AG09319 (cell line): Measurements from ENCODE around the gene GRIP1.

ENCODE experiments used
- DNase-seq: peaks from one replicate; pipeline ENCODE4 v3.0.0-alpha.2; 2010; ENCODE audit warnings: low read depth; ENCODE audit errors: extremely low read depth
- TF ChIP-seq, protein P1 (sequence below): IDR thresholded peaks from 2 replicates; pipeline ENCODE4 v1.5.1; 2011; ENCODE audit warnings: low read depth, mild to moderate bottlenecking, inconsistent platforms, low read length, moderate library complexity

The GRIP1 gene

GRCh38 chr12:66674495-66675122 is 4.3 kb downstream of the GRIP1 start:
- TF ChIP-seq, protein P1, sequence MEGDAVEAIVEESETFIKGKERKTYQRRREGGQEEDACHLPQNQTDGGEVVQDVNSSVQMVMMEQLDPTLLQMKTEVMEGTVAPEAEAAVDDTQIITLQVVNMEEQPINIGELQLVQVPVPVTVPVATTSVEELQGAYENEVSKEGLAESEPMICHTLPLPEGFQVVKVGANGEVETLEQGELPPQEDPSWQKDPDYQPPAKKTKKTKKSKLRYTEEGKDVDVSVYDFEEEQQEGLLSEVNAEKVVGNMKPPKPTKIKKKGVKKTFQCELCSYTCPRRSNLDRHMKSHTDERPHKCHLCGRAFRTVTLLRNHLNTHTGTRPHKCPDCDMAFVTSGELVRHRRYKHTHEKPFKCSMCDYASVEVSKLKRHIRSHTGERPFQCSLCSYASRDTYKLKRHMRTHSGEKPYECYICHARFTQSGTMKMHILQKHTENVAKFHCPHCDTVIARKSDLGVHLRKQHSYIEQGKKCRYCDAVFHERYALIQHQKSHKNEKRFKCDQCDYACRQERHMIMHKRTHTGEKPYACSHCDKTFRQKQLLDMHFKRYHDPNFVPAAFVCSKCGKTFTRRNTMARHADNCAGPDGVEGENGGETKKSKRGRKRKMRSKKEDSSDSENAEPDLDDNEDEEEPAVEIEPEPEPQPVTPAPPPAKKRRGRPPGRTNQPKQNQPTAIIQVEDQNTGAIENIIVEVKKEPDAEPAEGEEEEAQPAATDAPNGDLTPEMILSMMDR = no peak

DNA sequence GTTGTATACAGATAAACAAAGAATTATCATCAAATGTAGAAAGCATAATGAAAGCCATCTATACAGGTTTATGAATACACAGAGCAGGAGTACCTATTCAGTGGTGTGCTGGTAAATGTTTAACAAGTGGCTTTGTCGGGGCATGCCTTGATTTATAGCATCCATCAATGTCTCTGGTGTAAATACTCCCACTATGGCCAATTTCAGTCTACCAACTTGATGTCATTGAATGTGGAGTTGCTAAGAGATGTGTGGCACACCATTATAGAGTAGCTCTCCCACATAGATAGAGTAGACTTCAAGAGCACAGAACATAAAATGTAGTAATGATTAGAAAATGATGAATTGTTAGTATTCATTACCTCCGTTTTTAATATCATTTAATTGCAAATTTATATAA is 9.3 kb downstream of the GRIP1 start:
- DNase-seq = no peak
- TF ChIP-seq, protein P1 = no peak

More at GRCh38 chr12:66674495-66675122, 4.3 kb downstream of the GRIP1 start:
- DNase-seq = no peak

- TF ChIP-seq, protein P1 = no peak
- no peak for DNase-seq
These were observed 10.6 kb downstream of the GRIP1 start for GRCh38 chr12:66668311-66668710.

- TF ChIP-seq, protein P1 = no peak
- no peak for DNase-seq
These were observed 11.0 kb downstream of the GRIP1 start for GRCh38 chr12:66667906-66668305.

- TF ChIP-seq, protein P1 = no peak
- DNase-seq = no peak
These were observed 12.4 kb downstream of the GRIP1 start for GRCh38 chr12:66666481-66666880.

GRCh38 chr12:66665435-66665985 is 13.4 kb downstream of the GRIP1 start:
- TF ChIP-seq, protein P1 = no peak
- DNase-seq = no peak

DNA sequence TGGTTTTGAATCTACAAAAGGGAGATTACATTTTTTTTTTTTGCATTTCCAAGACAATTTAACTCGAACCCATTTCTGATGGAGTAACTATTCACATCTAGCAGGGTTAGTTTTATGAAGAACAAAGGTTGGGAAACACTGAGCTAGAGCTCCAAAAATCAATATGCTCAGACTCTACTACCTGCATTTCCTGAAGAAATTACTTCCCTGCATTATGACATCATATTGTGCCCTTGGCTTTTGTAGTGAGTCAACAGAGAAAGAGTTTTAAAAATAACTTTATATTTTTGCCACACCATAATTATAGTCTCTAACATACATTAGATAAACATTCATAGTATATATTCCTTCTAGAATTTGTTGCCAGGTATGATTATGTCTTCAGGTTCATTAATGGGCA is 14.8 kb downstream of the GRIP1 start:
- TF ChIP-seq, protein P1 = no peak
- DNase-seq = no peak
